Esophagus squamous epithelium (tissue), 5 donors: Measurements from ENCODE around the gene SARS2. TPM values are rescaled to one million over a fixed set of nuclear protein-coding genes. Genes with fewer than 3 reads are reported as not detected.

Source experiments
- DNase-seq: peaks from one replicate; lab custom pipeline; 2025; lab: John Stamatoyannopoulos, UW
- H3K27ac ChIP-seq, 4 donors: fragments of 200-600 bp; sonication (generic); one replicate each; pipeline ENCODE4 v1.5.1; 2016 to 2019; ENCODE audit warnings: mild to moderate bottlenecking in 1 of 4
- H3K27me3 ChIP-seq, 4 donors: fragments of 200-600 bp; sonication (generic); 1 replicate in 3 of 4; 2 replicates in 1 of 4; pipeline versions ENCODE4 v1.5.1 to v1.6.0; 2017 to 2021; ENCODE audit warnings: antibody characterized with exemption in 1 of 4
- H3K36me3 ChIP-seq, 3 donors: fragments of 200-600 bp; sonication (generic); one replicate each; pipeline ENCODE4 v1.5.1; 2016 to 2019
- H3K4me1 ChIP-seq, 3 donors: fragments of 200-600 bp; sonication (generic); one replicate each; pipeline ENCODE4 v1.5.1; 2017 to 2019
- H3K4me3 ChIP-seq, 4 donors: fragments of 200-600 bp; sonication (generic); 1 replicate in 3 of 4; 2 replicates in 1 of 4; pipeline ENCODE4 v1.5.1; 2016 to 2019; ENCODE audit warnings: mild to moderate bottlenecking in 2 of 4, moderate library complexity in 1 of 4
- H3K9me3 ChIP-seq, 3 donors: fragments of 200-600 bp; sonication (generic); one replicate each; pipeline ENCODE4 v1.5.1; 2016 to 2019
- POLR2A ChIP-seq, 4 donors: fragments of 450-650 bp; IDR thresholded peaks; one replicate each; pipeline ENCODE4 v1.6.1; 2017; ENCODE audit warnings: antibody characterized with exemption in 4 of 4, mild to moderate bottlenecking in 4 of 4, moderate library complexity in 3 of 4
- WGBS, 2 donors: methylation state at CpG; one replicate each; pipeline ENCODE4 v1.1.5; 2018; 5-methylcytosine and 5-hydroxymethylcytosine counted together
- intact Hi-C: fragments of 100-400 bp; cut with DNase I; formaldehyde crosslinking; loops from one replicate; pipeline ENCODE4 v1.15.0; 2022
- total RNA-seq, 4 donors: library from RNA; depleted of rRNA; stranded (reverse); fragments of >200 nt; gene quantifications; one replicate each; pipeline ENCODE4 v1.1.0, GENCODE V29; 2016
- TF ChIP-seq, protein P1 (sequence below), 6 experiments: fragments of 450-650 bp in 4 of 6; fragments of 200-600 bp in 2 of 6; sonication (generic) in 2 of 6; IDR thresholded peaks; one replicate each; pipeline ENCODE4 v1.5.1; 2016 to 2019; ENCODE audit warnings: antibody characterized with exemption in 6 of 6, mild to moderate bottlenecking in 4 of 6, moderate library complexity in 4 of 6
- donor health status: DM: yes; HTN: yes; CAD: no.

Gene SARS2
- total RNA-seq, 4 donors from 2014 or later = 21.2 to 32.7 (median 25.2) TPM

- WGBS, 2 donors = 63 to 69% methylated on average over 6 of the region's 13 CpGs
- H3K9me3 ChIP-seq = no peaks in the 10 kb centered on the region
- H3K4me3 ChIP-seq = no peak overlapping the region
- no peak overlapping the region for H3K27ac ChIP-seq
- H3K4me1 ChIP-seq = no peaks in the 10 kb centered on the region
- TF ChIP-seq, protein P1, sequence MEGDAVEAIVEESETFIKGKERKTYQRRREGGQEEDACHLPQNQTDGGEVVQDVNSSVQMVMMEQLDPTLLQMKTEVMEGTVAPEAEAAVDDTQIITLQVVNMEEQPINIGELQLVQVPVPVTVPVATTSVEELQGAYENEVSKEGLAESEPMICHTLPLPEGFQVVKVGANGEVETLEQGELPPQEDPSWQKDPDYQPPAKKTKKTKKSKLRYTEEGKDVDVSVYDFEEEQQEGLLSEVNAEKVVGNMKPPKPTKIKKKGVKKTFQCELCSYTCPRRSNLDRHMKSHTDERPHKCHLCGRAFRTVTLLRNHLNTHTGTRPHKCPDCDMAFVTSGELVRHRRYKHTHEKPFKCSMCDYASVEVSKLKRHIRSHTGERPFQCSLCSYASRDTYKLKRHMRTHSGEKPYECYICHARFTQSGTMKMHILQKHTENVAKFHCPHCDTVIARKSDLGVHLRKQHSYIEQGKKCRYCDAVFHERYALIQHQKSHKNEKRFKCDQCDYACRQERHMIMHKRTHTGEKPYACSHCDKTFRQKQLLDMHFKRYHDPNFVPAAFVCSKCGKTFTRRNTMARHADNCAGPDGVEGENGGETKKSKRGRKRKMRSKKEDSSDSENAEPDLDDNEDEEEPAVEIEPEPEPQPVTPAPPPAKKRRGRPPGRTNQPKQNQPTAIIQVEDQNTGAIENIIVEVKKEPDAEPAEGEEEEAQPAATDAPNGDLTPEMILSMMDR (IDR thresholded peaks at IDR 0.05) = peak in 1 of 6 experiments; percentile 5
- TF ChIP-seq POLR2A (IDR thresholded peaks at IDR 0.05) = no peak
- no peak for DNase-seq
- peaks cover 0 to 43% (median 0%) of the 10 kb centered on the region in 3 donors for H3K36me3 ChIP-seq
- intact Hi-C loops = no loop called here
- H3K27me3 ChIP-seq = no peaks in the 10 kb centered on the region
These were observed 12.6 kb downstream of the SARS2 start for GRCh38 chr19:38917921-38918491.

- TF ChIP-seq, protein P1 (IDR thresholded peaks at IDR 0.05) = no peak
- TF ChIP-seq POLR2A (IDR thresholded peaks at IDR 0.05) = no peak
These were observed 13.0 kb downstream of the SARS2 start for GRCh38 chr19:38917516-38917915.

DNA sequence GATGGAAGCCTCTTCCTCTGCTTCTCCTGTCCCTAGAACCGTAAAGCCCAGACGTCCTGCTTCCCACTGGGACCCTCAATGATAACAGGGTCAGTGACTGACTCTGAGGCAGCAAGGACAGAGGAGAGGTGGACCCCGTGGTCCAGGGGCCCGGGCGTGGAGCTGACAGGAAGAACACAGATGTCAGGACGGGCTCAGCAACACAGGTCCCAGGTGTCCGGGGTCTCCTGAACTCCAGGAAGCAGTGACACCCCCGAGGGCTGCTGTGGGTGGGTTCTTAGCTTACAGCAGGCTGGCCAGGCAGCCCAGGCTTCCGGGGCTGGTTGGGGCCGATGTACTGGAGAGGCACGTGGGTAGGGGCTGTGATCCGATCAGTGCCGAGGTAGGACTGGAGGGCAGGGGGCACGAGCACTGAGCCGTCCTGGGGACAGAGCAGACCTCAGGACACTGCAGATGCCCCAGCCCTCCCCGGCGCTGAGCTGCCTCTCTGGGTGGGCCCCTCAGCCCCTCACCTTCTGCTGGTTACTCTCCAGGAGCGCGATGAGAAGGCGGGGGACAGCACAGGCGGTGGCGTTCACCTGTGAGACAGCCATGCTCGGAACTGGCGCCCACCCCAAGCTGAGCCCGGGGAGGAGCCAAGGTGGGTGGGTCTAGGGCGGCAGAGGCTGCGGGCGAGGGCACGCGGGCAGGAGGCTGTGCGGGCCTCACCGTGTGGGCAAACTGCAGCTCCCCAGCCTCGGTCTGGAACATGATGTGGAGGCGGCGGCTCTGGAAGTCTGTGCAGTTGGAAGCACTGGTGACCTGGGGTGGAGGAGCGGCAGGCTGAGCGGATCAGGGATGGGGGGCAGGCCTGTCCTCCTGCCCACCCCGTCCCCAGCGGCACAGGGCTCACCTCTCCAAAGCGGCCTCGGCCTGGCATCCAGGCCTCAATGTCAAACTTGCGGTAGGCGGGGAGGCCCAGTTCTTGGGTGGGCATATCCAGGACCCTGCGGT lies 14.9 kb downstream of the SARS2 start:
- no peak for DNase-seq
- TF ChIP-seq, protein P1 (IDR thresholded peaks at IDR 0.05) = no peak
- TF ChIP-seq POLR2A (IDR thresholded peaks at IDR 0.05) = no peak
- Histone ChIP-seq H3K9me3 (no peaks in the 10 kb centered on the region), H3K4me1 (peaks cover 0 to 5% (median 0%) of the 10 kb centered on the region in 3 donors), H3K36me3 (peaks cover 0 to 22% (median 0%) of the 10 kb centered on the region in 3 donors), H3K27ac (no peak overlapping the region), H3K4me3 (no peak overlapping the region), H3K27me3 (peaks cover 0 to 23% (median 1%) of the 10 kb centered on the region in 4 donors)
- intact Hi-C loops = no loop called here
- 90 to 100% methylated on average over 3 to 12 of the region's 44 CpGs for WGBS, 2 donors

More at GRCh38 chr19:38917516-38917915, 13.0 kb downstream of the SARS2 start:
- Histone ChIP-seq H3K4me1 (no peaks in the 10 kb centered on the region), H3K27ac (no peak overlapping the region), H3K27me3 (peaks cover 0 to 4% (median 0%) of the 10 kb centered on the region in 4 donors), H3K9me3 (no peaks in the 10 kb centered on the region), H3K4me3 (no peak overlapping the region), H3K36me3 (peaks cover 0 to 38% (median 0%) of the 10 kb centered on the region in 3 donors)
- 86 to 94% methylated on average over 4 to 6 of the region's 9 CpGs for WGBS, 2 donors
- intact Hi-C loops = no loop called here
- no peak for DNase-seq

DNA sequence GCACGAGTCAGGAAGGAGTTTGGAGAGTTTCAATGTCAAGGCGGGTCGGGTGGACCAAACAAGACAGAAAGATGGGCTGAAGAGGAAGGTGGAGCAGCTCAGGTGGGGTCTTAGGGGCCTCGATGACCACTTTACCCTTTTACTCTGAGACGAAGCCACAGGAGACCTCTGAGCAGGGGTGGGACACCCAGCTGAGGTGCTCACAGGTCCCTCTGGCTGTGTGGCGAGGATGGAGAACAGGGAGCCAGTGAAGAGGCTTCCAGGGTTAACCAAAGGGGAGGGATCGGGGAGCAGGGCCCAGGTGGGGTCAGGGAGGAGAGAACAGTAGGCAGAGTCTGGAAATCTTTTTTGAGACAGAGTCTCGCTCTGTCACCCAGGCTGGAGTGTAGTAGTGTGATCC lies 16.6 kb downstream of the SARS2 start:
- intact Hi-C loops = no loop called here
- Histone ChIP-seq H3K4me3 (no peak overlapping the region), H3K4me1 (peaks cover 0 to 5% (median 0%) of the 10 kb centered on the region in 3 donors), H3K27me3 (peaks cover 0 to 23% (median 1%) of the 10 kb centered on the region in 4 donors), H3K27ac (no peak overlapping the region), H3K36me3 (peaks cover 0 to 20% (median 0%) of the 10 kb centered on the region in 3 donors), H3K9me3 (no peaks in the 10 kb centered on the region)
- TF ChIP-seq, protein P1 (IDR thresholded peaks at IDR 0.05) = no peak
- TF ChIP-seq POLR2A (IDR thresholded peaks at IDR 0.05) = no peak
- WGBS, 2 donors = 88 to 89% methylated on average over 7 to 8 of the region's 8 CpGs
- DNase-seq = no peak
